Testis (tissue), 2 donors: Measurements from ENCODE around the gene EHMT1.

Source experiments
- CTCF ChIP-seq, 3 experiments: fragments of 450-650 bp in 2 of 3; fragments of 200-600 bp in 1 of 3; sonication (generic) in 1 of 3; IDR thresholded peaks; one replicate each; pipeline ENCODE4 v1.5.1; 2016 to 2019; ENCODE audit warnings: antibody characterized with exemption in 3 of 3, mild to moderate bottlenecking in 2 of 3, moderate library complexity in 1 of 3
- POLR2A ChIP-seq: fragments of 450-650 bp; IDR thresholded peaks from one replicate; pipeline ENCODE4 v1.6.1; 2017; ENCODE audit warnings: antibody characterized with exemption, mild to moderate bottlenecking, moderate library complexity

DNA sequence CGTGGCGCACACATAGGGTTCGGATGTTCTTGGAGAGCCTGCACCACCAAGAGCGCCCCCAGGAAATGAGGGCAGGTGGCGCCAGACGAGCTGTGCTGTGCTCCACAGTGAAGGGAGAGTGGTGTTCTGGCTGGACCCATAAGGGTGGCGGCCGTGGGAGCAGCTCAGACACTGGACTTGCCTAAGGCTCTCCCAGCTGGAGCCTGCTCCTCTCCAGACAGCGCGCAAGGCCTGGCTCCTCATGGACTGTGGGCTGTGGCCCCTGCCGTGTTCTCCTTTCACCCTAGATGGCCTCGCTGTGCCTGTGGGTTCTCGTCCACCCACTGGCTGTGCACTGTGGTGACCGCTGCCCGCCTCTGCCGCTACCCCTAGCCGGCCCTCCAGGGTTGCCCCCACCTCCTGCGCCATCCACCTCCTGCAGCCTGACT, 92.9 kb downstream of the EHMT1 start:
- TF ChIP-seq POLR2A (no peak), CTCF (IDR thresholded peaks at IDR 0.05) (no peak)
